ENCODE results near the gene CAMK1D.

The CAMK1D gene

DNA sequence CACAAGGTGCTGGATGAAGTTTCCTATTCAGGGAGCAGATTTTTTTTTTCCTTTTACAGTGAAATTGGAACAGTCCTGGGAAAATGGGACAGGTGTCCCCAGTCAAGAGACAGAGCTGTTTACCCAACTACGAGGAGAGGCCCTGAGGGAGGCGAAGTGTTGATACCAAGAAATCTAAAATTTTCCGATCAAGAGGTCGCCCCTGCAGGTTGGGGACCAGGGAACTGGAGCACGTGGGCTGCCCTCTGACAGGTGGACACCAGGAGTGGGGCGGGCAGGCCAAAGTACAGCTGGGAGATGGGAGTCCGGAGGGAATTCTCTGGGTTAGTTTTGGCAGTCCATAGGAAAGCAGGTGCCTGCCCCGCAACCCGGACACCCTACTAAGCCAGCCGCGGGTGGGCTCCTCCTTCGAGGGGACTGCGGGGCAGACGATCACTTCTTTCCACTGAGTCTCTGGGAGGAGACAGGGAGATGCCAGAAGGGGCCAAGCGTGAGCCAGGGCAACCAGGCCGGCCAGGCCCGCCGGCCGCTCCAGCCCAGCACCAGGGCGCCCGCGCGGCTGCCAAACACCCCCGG, 965 bp upstream of the CAMK1D start:
- TF ChIP-seq CTCF (IDR thresholded peaks at IDR 0.05), result no peak

DNA sequence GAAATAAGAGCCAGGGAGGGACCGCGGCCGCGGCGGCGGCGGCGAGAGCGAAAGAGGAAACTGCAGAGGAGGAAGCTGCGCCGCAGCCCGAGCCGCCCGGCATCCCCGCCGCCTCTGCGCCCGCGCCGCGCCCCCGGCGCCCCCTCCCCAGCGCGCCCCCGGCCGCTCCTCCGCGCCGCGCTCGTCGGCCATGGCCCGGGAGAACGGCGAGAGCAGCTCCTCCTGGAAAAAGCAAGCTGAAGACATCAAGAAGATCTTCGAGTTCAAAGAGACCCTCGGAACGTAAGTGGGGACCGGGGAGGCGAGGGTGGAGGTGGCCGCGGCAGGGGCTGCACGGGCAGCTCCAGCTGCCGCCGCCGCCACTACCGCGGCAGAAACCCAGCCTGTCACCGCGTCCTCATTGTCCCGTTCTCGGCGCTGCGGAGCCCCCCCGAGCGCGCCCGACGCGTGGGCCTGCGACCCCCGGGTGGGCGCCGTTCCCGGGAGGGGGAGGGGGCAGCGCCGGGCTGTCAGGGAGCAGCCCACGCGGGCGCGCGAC, 351 bp downstream of the CAMK1D start:
- no peak for TF ChIP-seq CTCF (IDR thresholded peaks at IDR 0.05)

GRCh38 chr10:12350167-12350872, 973 bp downstream of the CAMK1D start:
- TF ChIP-seq CTCF (IDR thresholded peaks at IDR 0.05), result no peak

- no peak for TF ChIP-seq CTCF (IDR thresholded peaks at IDR 0.05)
These were observed 1.6 kb downstream of the CAMK1D start for GRCh38 chr10:12350925-12351324.

DNA sequence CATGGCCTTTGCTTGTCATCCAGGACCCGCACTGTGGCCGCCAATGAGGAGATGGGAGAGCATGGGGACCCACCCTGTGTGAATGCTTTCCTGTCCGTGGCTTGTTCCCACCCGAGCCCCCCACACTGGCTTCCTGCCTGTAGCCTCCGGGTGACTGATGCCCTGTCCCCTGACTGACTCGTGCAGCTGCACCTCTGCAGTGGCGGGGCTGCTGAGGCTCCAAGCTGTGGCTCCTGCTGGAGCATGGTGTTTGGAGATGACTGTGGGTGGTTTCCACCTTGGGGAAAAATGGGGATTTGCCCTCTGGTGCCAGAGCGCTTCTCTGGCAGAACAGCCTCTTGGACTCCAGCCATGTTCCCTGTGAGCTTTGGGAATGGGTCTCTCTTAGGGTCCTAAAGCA, 2.1 kb downstream of the CAMK1D start:
- TF ChIP-seq CTCF (IDR thresholded peaks at IDR 0.05), result no peak

GRCh38 chr10:12351889-12352288, 2.5 kb downstream of the CAMK1D start:
- no peak for TF ChIP-seq CTCF (IDR thresholded peaks at IDR 0.05)

DNA sequence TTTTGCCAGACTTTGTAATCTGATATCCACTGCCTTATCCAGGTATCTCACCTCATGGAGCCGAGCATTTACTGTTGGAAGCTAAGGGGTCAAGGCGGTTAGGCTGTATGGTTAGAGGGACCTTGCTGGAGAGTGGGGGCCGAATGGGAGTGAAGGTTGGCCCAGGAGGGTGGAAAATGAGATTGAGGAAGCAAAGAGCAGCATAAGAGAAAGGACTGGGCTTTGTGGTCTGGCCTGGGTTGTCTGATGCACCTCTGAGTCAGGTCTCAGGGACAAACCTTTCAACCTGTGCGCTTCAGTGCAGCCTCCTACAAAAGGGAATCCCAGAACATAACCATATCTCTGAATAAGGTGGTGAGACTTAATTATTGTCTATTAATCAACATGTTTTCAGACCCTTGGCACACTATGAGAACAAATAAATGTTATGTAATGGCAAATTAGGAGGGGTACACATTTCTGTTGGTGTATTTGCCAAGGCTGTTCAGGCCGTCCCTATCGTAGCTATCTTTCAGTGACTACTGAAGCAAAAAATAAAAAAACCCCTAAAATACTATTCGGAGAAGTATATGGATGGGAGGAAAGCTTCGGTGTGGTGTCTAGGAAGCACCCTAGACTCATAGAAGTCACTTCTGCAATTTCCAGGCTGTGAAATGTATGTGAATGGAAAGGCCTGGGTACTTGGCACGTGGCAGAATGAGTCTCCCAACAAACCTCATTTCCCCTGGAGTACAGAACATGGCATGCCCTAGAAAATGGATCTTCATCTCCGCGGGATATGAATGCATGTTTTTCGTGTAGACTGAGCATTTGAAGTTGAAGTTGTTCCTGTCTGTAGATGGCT, 4.3 kb downstream of the CAMK1D start:
- TF ChIP-seq CTCF (IDR thresholded peaks at IDR 0.05), result no peak
